Measurements from ENCODE around the gene HUS1B.

The HUS1B gene

GRCh38 chr6:606829-607379, 50.0 kb downstream of the HUS1B start:
- TF ChIP-seq ZNF565 (CRISPR knock-in tag; conservative IDR thresholded peaks at IDR 0.05; ENCODE audit: low read depth) (no peak), ZNF70 (CRISPR knock-in tag; IDR thresholded peaks at IDR 0.05) (no peak), GLIS3 (CRISPR knock-in tag; IDR thresholded peaks at IDR 0.05) (no peak), OSR1 (CRISPR knock-in tag; IDR thresholded peaks at IDR 0.05) (no peak), TCF4 (CRISPR knock-in tag; IDR thresholded peaks at IDR 0.05; ENCODE audit: borderline replicate concordance) (no peak), PPARA (CRISPR knock-in tag; IDR thresholded peaks at IDR 0.05; ENCODE audit: borderline replicate concordance) (no peak), PATZ1 (CRISPR knock-in tag; IDR thresholded peaks at IDR 0.05; ENCODE audit: borderline replicate concordance) (no peak), ZFP3 (CRISPR knock-in tag; IDR thresholded peaks at IDR 0.05) (no peak), POU6F1 (CRISPR knock-in tag; IDR thresholded peaks at IDR 0.05; ENCODE audit: borderline replicate concordance, low read depth) (no peak), TSHZ2 (CRISPR knock-in tag; IDR thresholded peaks at IDR 0.05) (no peak), BACH2 (CRISPR knock-in tag; IDR thresholded peaks at IDR 0.05; ENCODE audit: borderline replicate concordance) (no peak), CSDC2 (CRISPR knock-in tag; IDR thresholded peaks at IDR 0.05) (no peak), TOX (CRISPR knock-in tag; IDR thresholded peaks at IDR 0.05; ENCODE audit: borderline replicate concordance) (no peak), ISL1 (CRISPR knock-in tag; IDR thresholded peaks at IDR 0.05) (no peak)

More at GRCh38 chr6:606829-607379, 50.0 kb downstream of the HUS1B start:
- ATAC-seq: no peak

Measured in SK-N-SH treated with all-trans-retinoic acid at 6 μM for 48 hours (cell line).